Heart left ventricle (tissue), 16 donors: ENCODE measurements around the gene EVA1A. TPM values are rescaled to one million over a fixed set of nuclear protein-coding genes. Genes with fewer than 3 reads are reported as not detected.

Experiments
- ATAC-seq, 4 donors: fragments of 200-7000 bp; cut with Tn5 transposase; one replicate each; pipeline ENCODE4 v1.9.1; 2020 to 2022; ENCODE audit warnings: moderate library complexity in 4 of 4, mild to moderate bottlenecking in 3 of 4, moderate number of reproducible peaks in 1 of 4
- DNase-seq, 5 donors: peaks; one replicate each; pipeline ENCODE4 v3.0.0-alpha.2; 2020
- H3K27ac ChIP-seq, 12 donors: fragments of 200-600 bp; sonication (generic) in 4 of 12; one replicate each; pipeline versions ENCODE4 v1.5.0 to v1.8.0; 2016 to 2022; ENCODE audit warnings: mild to moderate bottlenecking in 2 of 12
- H3K27me3 ChIP-seq, 9 donors: fragments of 200-600 bp; sonication (generic) in 2 of 9; one replicate each; pipeline versions ENCODE4 v1.5.1 to v1.8.0; 2016 to 2022; ENCODE audit warnings: mild to moderate bottlenecking in 3 of 9
- H3K36me3 ChIP-seq, 9 donors: fragments of 200-600 bp; sonication (generic) in 2 of 9; one replicate each; pipeline versions ENCODE4 v1.5.0 to v1.8.0; 2018 to 2022; ENCODE audit warnings: mild to moderate bottlenecking in 2 of 9
- H3K4me1 ChIP-seq, 12 donors: fragments of 200-600 bp; sonication (generic) in 4 of 12; one replicate each; pipeline versions ENCODE4 v1.5.0 to v1.8.0; 2016 to 2022; ENCODE audit warnings: mild to moderate bottlenecking in 3 of 12
- H3K4me3 ChIP-seq, 12 donors: fragments of 200-600 bp; sonication (generic) in 4 of 12; one replicate each; pipeline versions ENCODE4 v1.5.0 to v1.8.0; 2017 to 2022; ENCODE audit warnings: mild to moderate bottlenecking in 9 of 12, moderate library complexity in 4 of 12
- H3K9me3 ChIP-seq, 12 donors: fragments of 200-600 bp; sonication (generic) in 4 of 12; one replicate each; pipeline versions ENCODE4 v1.5.0 to v1.8.0; 2016 to 2022; ENCODE audit warnings: mild to moderate bottlenecking in 1 of 12
- POLR2A ChIP-seq, 2 donors: fragments of 450-650 bp; IDR thresholded peaks; one replicate each; pipeline ENCODE4 v1.6.1; 2017; ENCODE audit warnings: antibody characterized with exemption in 2 of 2, mild to moderate bottlenecking in 2 of 2, moderate library complexity in 2 of 2
- WGBS, 4 donors: extraction: QIAGEN DNeasy Blood & Tissue Kit in 2 of 4; methylation state at CpG; one replicate each; pipeline versions ENCODE4 v1.1.5 to v1.1.7; 2013 to 2018; 5-methylcytosine and 5-hydroxymethylcytosine counted together
- intact Hi-C, 10 donors: fragments of 100-400 bp; cut with DNase I; formaldehyde crosslinking; loops; one replicate each; pipeline versions ENCODE4 v1.11.1 to v1.14.2; 2022
- polyA plus RNA-seq, 2 donors: library from polyadenylated mRNA; stranded (reverse); fragments of 200-250 nt; gene quantifications; one replicate each; pipeline ENCODE4 v1.2.3, GENCODE V29; 2013
- total RNA-seq, 9 donors: library from RNA; depleted of rRNA in 2 of 9; stranded (reverse); fragments of >200 nt in 2 of 9; fragmentation: NEBNext Ultra II Directional in 3 of 9; extraction: Animal tissue kit (Norgen Biotek cat#: 25700) in 3 of 9; gene quantifications; one replicate each; pipeline versions ENCODE4 v1.1.0 to v1.2.4, GENCODE V29; 2016 to 2023
- TF ChIP-seq, protein P1 (sequence below), 12 donors: fragments of 200-600 bp; sonication (generic) in 4 of 12; IDR thresholded peaks; one replicate each; pipeline versions ENCODE4 v1.5.0 to v1.8.0; 2018 to 2022; ENCODE audit warnings: antibody characterized with exemption in 12 of 12, mild to moderate bottlenecking in 5 of 12
- donor health status: ischemic (EF 13 %, LVEDD 7.1; RV severe dilation, severe dysfunction).
- donor health status: healthy with polysubstance abuse.
- donor health status: DM: no; HTN: yes; CAD: no.
- donor health status: DM: no; HTN: no; CAD: no.
- donor health status: ischemic (EF 25% LVEDD 6.9; RV normal size, moderate dysfunction).
- donor health status: ischemic (EF 25% LVEDD 5.7; RV mildly dilated, moderate dysfunction).
- donor health status: healthy.
- donor health status: DM: yes; HTN: yes; CAD: no.
- donor health status: ischemic (EF 35%, LVEDD 5.7; RV mildly dilated, moderate dysfunction).
- donor health status: nonischemic (EF 11% LVEDD 7.7; RV severe dilation, severe dysfunction).
- donor health status: DM: yes; HTN: yes; CAD: no.
- donor health status: PGD.
- donor health status: ischemic (EF 29% LVEDD 5.4; RV normal size, mild dysfunction).
- donor health status: nonischemic (EF 23%, LVEDD 6.1; RV moderate dilation, normal function).

Gene EVA1A
- total and polyA plus RNA-seq, 11 donors = 0.19 to 5.0 (median 1.4) TPM; not detected in 1

- no peak overlapping the region for H3K4me3 ChIP-seq
- H3K27me3 ChIP-seq = no peaks in the 10 kb centered on the region
- no peaks in the 10 kb centered on the region for H3K36me3 ChIP-seq
- H3K9me3 ChIP-seq = no peaks in the 10 kb centered on the region
- ATAC-seq (no peak), DNase-seq (no peak)
- H3K4me1 ChIP-seq = peaks cover 0 to 10% (median 0%) of the 10 kb centered on the region in 12 donors
- TF ChIP-seq POLR2A (IDR thresholded peaks at IDR 0.05) = no peak
- TF ChIP-seq, protein P1, sequence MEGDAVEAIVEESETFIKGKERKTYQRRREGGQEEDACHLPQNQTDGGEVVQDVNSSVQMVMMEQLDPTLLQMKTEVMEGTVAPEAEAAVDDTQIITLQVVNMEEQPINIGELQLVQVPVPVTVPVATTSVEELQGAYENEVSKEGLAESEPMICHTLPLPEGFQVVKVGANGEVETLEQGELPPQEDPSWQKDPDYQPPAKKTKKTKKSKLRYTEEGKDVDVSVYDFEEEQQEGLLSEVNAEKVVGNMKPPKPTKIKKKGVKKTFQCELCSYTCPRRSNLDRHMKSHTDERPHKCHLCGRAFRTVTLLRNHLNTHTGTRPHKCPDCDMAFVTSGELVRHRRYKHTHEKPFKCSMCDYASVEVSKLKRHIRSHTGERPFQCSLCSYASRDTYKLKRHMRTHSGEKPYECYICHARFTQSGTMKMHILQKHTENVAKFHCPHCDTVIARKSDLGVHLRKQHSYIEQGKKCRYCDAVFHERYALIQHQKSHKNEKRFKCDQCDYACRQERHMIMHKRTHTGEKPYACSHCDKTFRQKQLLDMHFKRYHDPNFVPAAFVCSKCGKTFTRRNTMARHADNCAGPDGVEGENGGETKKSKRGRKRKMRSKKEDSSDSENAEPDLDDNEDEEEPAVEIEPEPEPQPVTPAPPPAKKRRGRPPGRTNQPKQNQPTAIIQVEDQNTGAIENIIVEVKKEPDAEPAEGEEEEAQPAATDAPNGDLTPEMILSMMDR (IDR thresholded peaks at IDR 0.05) = no peak
- intact Hi-C loops = no loop called here
- H3K27ac ChIP-seq = no peak overlapping the region
- WGBS, 4 donors = 92 to 97% (median 95%) methylated on average over 3 of the region's 3 CpGs
Observed at GRCh38 chr2:75521225-75521872, 39.4 kb downstream of the EVA1A start.

- no peak for ATAC-seq
- Histone ChIP-seq H3K9me3 (no peaks in the 10 kb centered on the region), H3K4me3 (no peak overlapping the region), H3K4me1 (peaks cover 0 to 10% (median 0%) of the 10 kb centered on the region in 12 donors), H3K36me3 (no peaks in the 10 kb centered on the region), H3K27me3 (no peaks in the 10 kb centered on the region), H3K27ac (no peak overlapping the region)
- DNase-seq = no peak
- intact Hi-C loops = no loop called here
- TF ChIP-seq POLR2A (IDR thresholded peaks at IDR 0.05) = no peak
- TF ChIP-seq, protein P1 (IDR thresholded peaks at IDR 0.05) = no peak
Observed at GRCh38 chr2:75519843-75520242, 40.9 kb downstream of the EVA1A start.

DNA sequence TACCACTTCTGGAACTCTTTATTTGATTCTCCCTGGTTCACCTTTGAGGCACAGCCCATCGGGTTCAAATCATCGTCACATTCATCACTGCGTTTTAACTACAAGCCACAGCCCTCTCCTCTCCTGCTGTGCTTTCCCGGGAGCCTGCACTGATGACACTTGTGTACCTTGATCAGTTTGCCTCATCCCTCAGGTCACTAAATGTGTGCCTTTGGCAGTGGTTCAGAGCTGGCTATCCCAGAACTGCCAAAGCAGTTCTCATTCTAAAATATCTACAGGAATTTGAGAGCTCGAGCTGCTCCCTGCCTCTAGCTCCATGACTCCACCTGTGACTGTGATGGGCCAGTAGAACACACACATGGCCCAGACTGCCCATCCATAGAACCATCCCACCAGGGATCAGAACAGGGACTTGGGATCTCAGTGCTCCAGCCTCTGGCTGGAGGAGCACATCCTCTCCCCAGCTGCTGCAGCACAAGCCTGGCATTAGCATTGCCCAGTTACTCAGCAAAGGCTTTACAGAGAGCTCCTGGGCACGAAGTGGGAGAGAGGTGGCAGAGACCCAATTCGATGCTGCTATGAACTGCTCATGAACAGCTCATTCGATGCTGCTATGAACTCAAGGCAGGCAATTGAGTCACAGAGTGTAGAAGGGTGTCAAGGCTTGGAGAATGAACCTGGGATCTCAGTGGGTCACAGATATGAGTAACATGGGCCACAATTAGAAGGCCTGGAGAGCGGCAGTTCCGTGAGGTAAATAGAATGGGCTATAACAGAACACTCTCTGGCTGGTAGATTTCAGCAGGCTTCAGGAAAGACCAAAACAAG is 41.9 kb downstream of the EVA1A start:
- no peak overlapping the region for H3K27ac ChIP-seq
- 86 to 88% (median 88%) methylated on average over 10 of the region's 10 CpGs for WGBS, 4 donors
- H3K4me3 ChIP-seq = no peak overlapping the region
- no peaks in the 10 kb centered on the region for H3K27me3 ChIP-seq
- no peaks in the 10 kb centered on the region for H3K36me3 ChIP-seq
- ATAC-seq (no peak), DNase-seq (no peak)
- peaks cover 0 to 10% (median 0%) of the 10 kb centered on the region in 12 donors for H3K4me1 ChIP-seq
- TF ChIP-seq, protein P1 (IDR thresholded peaks at IDR 0.05) = no peak
- no peak for TF ChIP-seq POLR2A (IDR thresholded peaks at IDR 0.05)
- intact Hi-C loops = no loop called here
- H3K9me3 ChIP-seq = no peaks in the 10 kb centered on the region

DNA sequence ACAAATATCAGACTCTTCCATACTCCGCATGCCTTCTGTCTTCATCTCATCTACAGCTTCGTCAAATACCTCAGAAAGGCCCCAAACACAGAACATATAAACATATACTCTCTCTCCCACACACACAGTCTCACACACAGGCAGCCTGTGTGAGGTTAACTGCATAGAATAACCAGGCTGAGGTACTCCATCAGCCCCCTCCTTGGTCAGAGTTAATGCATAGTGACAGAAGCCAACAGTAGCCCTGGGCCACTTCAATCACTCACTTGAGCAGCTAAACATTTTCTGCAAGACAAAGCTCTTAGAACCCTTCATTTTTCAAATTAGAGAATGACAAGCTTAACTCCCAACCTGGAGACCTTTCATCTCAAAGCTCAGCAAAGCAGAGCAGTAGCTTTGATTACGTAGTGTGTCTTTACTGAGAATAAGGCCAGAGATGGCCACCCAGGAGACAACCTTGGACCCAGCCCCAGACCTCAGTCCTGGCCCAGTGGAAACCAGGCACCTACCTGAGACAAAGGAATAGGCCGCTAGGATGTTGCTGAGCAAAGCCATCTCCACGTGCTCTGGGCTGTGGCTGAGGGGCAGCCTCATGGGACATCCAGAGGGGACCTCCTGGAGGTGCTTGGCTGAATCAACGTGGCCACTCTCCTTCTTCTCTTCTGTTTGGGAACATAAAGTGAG is 43.0 kb downstream of the EVA1A start:
- ATAC-seq = no peak
- WGBS, 4 donors = 85 to 89% (median 88%) methylated on average over 6 of the region's 6 CpGs
- H3K27me3 ChIP-seq = no peaks in the 10 kb centered on the region
- no peak for DNase-seq
- H3K27ac ChIP-seq = no peak overlapping the region
- H3K4me1 ChIP-seq = peaks cover 0 to 6% (median 0%) of the 10 kb centered on the region in 12 donors
- H3K9me3 ChIP-seq = peaks cover 0 to 8% (median 4%) of the 10 kb centered on the region in 12 donors
- H3K4me3 ChIP-seq = no peak overlapping the region
- TF ChIP-seq, protein P1 (IDR thresholded peaks at IDR 0.05) = no peak
- TF ChIP-seq POLR2A (IDR thresholded peaks at IDR 0.05) = no peak
- intact Hi-C loops = no loop called here
- no peaks in the 10 kb centered on the region for H3K36me3 ChIP-seq
